ENCODE measurements around the gene NBEAL1. TPM values are rescaled to one million over a fixed set of nuclear protein-coding genes. Genes with fewer than 3 reads are reported as not detected.
"Not testable (repeated sequence)": the region's sequence is repeated elsewhere in the genome, so short reads cannot be mapped to it uniquely, and the experiment has no call there.

Gene NBEAL1
- total RNA-seq, 1 donor from 2014 or later: 11.6 TPM

GRCh38 chr2:203252818-203253217, 238.1 kb downstream of the NBEAL1 start:
- H3K36me3 Mint-ChIP-seq (ENCODE audit: low read depth, unreplicated experiment): peaks cover 28% of the 10 kb centered on the region
- no peaks in the 10 kb centered on the region for H3K27me3 Mint-ChIP-seq (ENCODE audit: unreplicated experiment)
- TF ChIP-seq, protein P1, sequence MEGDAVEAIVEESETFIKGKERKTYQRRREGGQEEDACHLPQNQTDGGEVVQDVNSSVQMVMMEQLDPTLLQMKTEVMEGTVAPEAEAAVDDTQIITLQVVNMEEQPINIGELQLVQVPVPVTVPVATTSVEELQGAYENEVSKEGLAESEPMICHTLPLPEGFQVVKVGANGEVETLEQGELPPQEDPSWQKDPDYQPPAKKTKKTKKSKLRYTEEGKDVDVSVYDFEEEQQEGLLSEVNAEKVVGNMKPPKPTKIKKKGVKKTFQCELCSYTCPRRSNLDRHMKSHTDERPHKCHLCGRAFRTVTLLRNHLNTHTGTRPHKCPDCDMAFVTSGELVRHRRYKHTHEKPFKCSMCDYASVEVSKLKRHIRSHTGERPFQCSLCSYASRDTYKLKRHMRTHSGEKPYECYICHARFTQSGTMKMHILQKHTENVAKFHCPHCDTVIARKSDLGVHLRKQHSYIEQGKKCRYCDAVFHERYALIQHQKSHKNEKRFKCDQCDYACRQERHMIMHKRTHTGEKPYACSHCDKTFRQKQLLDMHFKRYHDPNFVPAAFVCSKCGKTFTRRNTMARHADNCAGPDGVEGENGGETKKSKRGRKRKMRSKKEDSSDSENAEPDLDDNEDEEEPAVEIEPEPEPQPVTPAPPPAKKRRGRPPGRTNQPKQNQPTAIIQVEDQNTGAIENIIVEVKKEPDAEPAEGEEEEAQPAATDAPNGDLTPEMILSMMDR (IDR thresholded peaks at IDR 0.05; ENCODE audit: unreplicated experiment): no peak
- H3K9me3 Mint-ChIP-seq (ENCODE audit: unreplicated experiment): no peaks in the 10 kb centered on the region
- no peak for DNase-seq (ENCODE audit: low spot score)
- H3K4me3 Mint-ChIP-seq (ENCODE audit: unreplicated experiment): peak overlapping the region; percentile 1
- no peaks in the 10 kb centered on the region for H3K4me1 Mint-ChIP-seq (ENCODE audit: unreplicated experiment)
- H3K27ac Mint-ChIP-seq (ENCODE audit: unreplicated experiment): no peak overlapping the region

GRCh38 chr2:203253422-203254095, 238.9 kb downstream of the NBEAL1 start:
- peaks cover 28% of the 10 kb centered on the region for H3K36me3 Mint-ChIP-seq (ENCODE audit: low read depth, unreplicated experiment)

DNA sequence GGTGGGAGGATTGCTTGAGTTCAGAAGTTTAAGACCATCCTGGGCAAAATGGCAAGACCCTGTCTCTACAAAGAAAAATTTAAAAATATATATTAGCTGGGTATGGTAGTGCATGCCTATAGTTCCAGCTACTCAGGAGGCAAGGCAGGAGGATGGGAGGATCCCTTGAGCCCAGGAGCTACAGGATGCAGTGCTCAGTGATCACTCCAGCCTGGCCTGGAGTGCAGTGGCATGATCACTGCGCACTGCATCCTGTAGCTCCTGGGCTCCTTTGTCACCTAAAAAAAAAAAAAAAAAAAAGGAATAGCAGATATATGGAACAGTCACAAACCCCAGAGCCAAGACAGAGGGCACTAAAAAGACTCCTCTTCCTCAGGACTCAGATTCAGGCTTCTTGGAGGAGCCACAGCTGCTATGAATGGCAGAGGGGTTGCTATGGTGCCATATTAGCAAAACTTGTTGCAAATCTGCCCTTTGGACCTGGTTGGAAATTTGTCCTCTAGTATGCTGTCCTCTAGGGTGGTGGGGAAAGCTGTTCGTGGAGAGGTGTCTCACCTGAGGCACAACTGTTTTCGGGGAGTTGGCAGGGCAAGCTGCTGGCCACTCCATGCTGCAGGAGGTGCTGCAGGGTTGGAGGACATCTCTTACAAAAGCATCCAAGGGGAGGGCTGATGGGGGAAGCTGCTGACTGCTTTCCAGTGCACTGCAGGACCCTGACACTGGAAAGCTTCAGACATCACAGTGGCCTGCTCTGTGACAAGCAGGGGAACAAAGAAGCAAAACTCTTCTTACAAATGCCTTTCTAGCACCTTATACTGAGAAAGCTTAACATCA, 246.9 kb downstream of the NBEAL1 start:
- Mint-ChIP-seq H3K4me1 (ENCODE audit: unreplicated experiment) (no peaks in the 10 kb centered on the region), H3K36me3 (ENCODE audit: low read depth, unreplicated experiment) (peaks cover 4% of the 10 kb centered on the region), H3K9me3 (ENCODE audit: unreplicated experiment) (no peaks in the 10 kb centered on the region), H3K27ac (ENCODE audit: unreplicated experiment) (no peak overlapping the region), H3K27me3 (ENCODE audit: unreplicated experiment) (no peaks in the 10 kb centered on the region), H3K4me3 (ENCODE audit: unreplicated experiment) (no peak overlapping the region)
- no peak for DNase-seq (ENCODE audit: low spot score)
- TF ChIP-seq, protein P1 (IDR thresholded peaks at IDR 0.05; ENCODE audit: unreplicated experiment): no peak

More at GRCh38 chr2:203253422-203254095, 238.9 kb downstream of the NBEAL1 start:
- H3K9me3 Mint-ChIP-seq (ENCODE audit: unreplicated experiment); H3K27me3 Mint-ChIP-seq (ENCODE audit: unreplicated experiment); H3K27ac Mint-ChIP-seq (ENCODE audit: unreplicated experiment); DNase-seq (ENCODE audit: low spot score); H3K4me1 Mint-ChIP-seq (ENCODE audit: unreplicated experiment): not testable (repeated sequence)
- peak overlapping the region; percentile 1 for H3K4me3 Mint-ChIP-seq (ENCODE audit: unreplicated experiment)

Other genes starting within 250 kb of the NBEAL1 start
- 4.1 TPM for gene ICA1L, start 143.1 kb upstream of the NBEAL1 start, total RNA-seq (ENCODE audit: unreplicated experiment)
- gene WDR12, start 103.2 kb upstream of the NBEAL1 start, total RNA-seq (ENCODE audit: unreplicated experiment): 33.5 TPM
- gene CARF, start 102.6 kb upstream of the NBEAL1 start, total RNA-seq (ENCODE audit: unreplicated experiment): 8.8 TPM
- 15.2 TPM for gene CYP20A1, start 224.1 kb downstream of the NBEAL1 start, total RNA-seq (ENCODE audit: unreplicated experiment)

Measured in endothelial cell (in vitro differentiated cells).